CD14-positive monocyte (primary cell): Measurements from ENCODE around the gene ARNT2. TPM values are rescaled to one million over a fixed set of nuclear protein-coding genes. Genes with fewer than 3 reads are reported as not detected.
A peak's percentile ranks its signal among the peaks of the same experiment; 100 is the strongest.

Experiments used
- DNase-seq, 3 donors: peaks; one replicate each; pipeline ENCODE4 v3.0.0-alpha.2; 2011 to 2022
- H2AFZ ChIP-seq: 2 replicates; pipeline ENCODE4 v1.6.0; 2012; ENCODE audit warnings: mild to moderate bottlenecking, low read depth, low read length, inconsistent platforms; ENCODE audit not compliant: insufficient read depth, poor library complexity, severe bottlenecking
- H3K27ac ChIP-seq, 2 donors: 1 replicate in 1 of 2; 2 replicates in 1 of 2; pipeline ENCODE4 v1.5.1; 2012 to 2013; ENCODE audit warnings: low read length in 2 of 2, control low read depth in 1 of 2, inconsistent platforms in 1 of 2, low read depth in 1 of 2, mild to moderate bottlenecking in 1 of 2
- H3K27me3 ChIP-seq, 2 donors: one replicate each; pipeline versions ENCODE4 v1.6.0 to v1.6.1; 2011 to 2013; ENCODE audit warnings: low read length in 2 of 2; ENCODE audit not compliant: control insufficient read depth in 2 of 2, insufficient read depth in 2 of 2
- H3K36me3 ChIP-seq, 2 donors: replicated peaks in 1 of 2; 1 replicate in 1 of 2; 2 replicates in 1 of 2; pipeline versions ENCODE4 v1.5.1 to v1.6.1; 2012 to 2013; ENCODE audit warnings: low read length in 2 of 2, control low read depth in 1 of 2, inconsistent platforms in 1 of 2, mild to moderate bottlenecking in 1 of 2; ENCODE audit not compliant: insufficient read depth in 2 of 2, control insufficient read depth in 1 of 2
- H3K4me1 ChIP-seq, 2 donors: 1 replicate in 1 of 2; 2 replicates in 1 of 2; pipeline versions ENCODE4 v1.5.1 to v1.6.1; 2012 to 2013; ENCODE audit warnings: low read length in 2 of 2, control low read depth in 1 of 2, inconsistent platforms in 1 of 2, mild to moderate bottlenecking in 1 of 2, moderate library complexity in 1 of 2; ENCODE audit not compliant: insufficient read depth in 2 of 2, control insufficient read depth in 1 of 2
- H3K4me2 ChIP-seq: replicated peaks from 2 replicates; pipeline ENCODE3; 2012; ENCODE audit warnings: low read length, moderate library complexity, mild to moderate bottlenecking; ENCODE audit not compliant: poor library complexity, severe bottlenecking; ENCODE audit errors: extremely low read depth
- H3K4me3 ChIP-seq, 3 experiments: fragments of 200-600 bp in 1 of 3; sonication (generic) in 1 of 3; replicated peaks in 1 of 3; 1 replicate in 2 of 3; 2 replicates in 1 of 3; pipeline ENCODE4 v1.5.1; 2011 to 2013; ENCODE audit warnings: low read length in 3 of 3, mild to moderate bottlenecking in 3 of 3, control low read depth in 2 of 3, low read depth in 2 of 3, inconsistent platforms in 1 of 3, moderate library complexity in 1 of 3
- H3K79me2 ChIP-seq: 2 replicates; pipeline ENCODE4 v1.6.0; 2012; ENCODE audit warnings: mild to moderate bottlenecking, control low read depth, inconsistent platforms, low read length, moderate library complexity; ENCODE audit not compliant: insufficient read depth
- H3K9ac ChIP-seq: 2 replicates; pipeline ENCODE4 v1.6.0; 2017; ENCODE audit warnings: low read length, mild to moderate bottlenecking; ENCODE audit not compliant: insufficient read depth, poor library complexity, severe bottlenecking
- H3K9me3 ChIP-seq, 2 donors: replicated peaks in 1 of 2; 1 replicate in 1 of 2; 2 replicates in 1 of 2; pipeline versions ENCODE4 v1.5.1 to v1.6.1; 2012 to 2013; ENCODE audit warnings: low read length in 2 of 2, control low read depth in 1 of 2; ENCODE audit not compliant: control insufficient read depth in 1 of 2, insufficient read depth in 1 of 2
- H4K20me1 ChIP-seq: 2 replicates; pipeline ENCODE4 v1.6.0; 2012; ENCODE audit warnings: mild to moderate bottlenecking, low read length, control low read depth, moderate library complexity; ENCODE audit not compliant: insufficient read depth
- H3K27ac Mint-ChIP-seq, 7 donors: one replicate each; pipeline ENCODE4 v1.8.0; 2020; ENCODE audit warnings: mild to moderate bottlenecking in 7 of 7, mixed read lengths in 7 of 7, moderate library complexity in 6 of 7, inconsistent platforms in 2 of 7
- H3K27me3 Mint-ChIP-seq, 3 donors: one replicate each; pipeline ENCODE4 v1.8.0; 2021 to 2022; ENCODE audit warnings: low read depth in 3 of 3, mild to moderate bottlenecking in 3 of 3, mixed read lengths in 3 of 3, moderate library complexity in 3 of 3, inconsistent platforms in 1 of 3
- H3K36me3 Mint-ChIP-seq, 2 donors: one replicate each; pipeline ENCODE4 v1.8.0; 2020; ENCODE audit warnings: mixed read lengths in 2 of 2, inconsistent platforms in 1 of 2, mild to moderate bottlenecking in 1 of 2
- H3K4me1 Mint-ChIP-seq: one replicate; pipeline ENCODE4 v1.8.0; 2020; ENCODE audit warnings: mild to moderate bottlenecking, mixed read lengths
- H3K4me3 Mint-ChIP-seq, 2 donors: one replicate each; pipeline ENCODE4 v1.8.0; 2020; ENCODE audit warnings: mild to moderate bottlenecking in 2 of 2, mixed read lengths in 2 of 2, moderate library complexity in 1 of 2
- H3K9me3 Mint-ChIP-seq, 7 donors: one replicate each; pipeline ENCODE4 v1.8.0; 2020 to 2022; ENCODE audit warnings: mixed read lengths in 7 of 7, mild to moderate bottlenecking in 6 of 7, moderate library complexity in 6 of 7, inconsistent platforms in 2 of 7
- WGBS: methylation state at CpG from one replicate; pipeline ENCODE4 v1.1.5; 2013; ENCODE audit warnings: missing lambda C conversion rate; ENCODE audit not compliant: insufficient coverage; 5-methylcytosine and 5-hydroxymethylcytosine counted together
- intact Hi-C, 2 donors: fragments of 100-400 bp; cut with micrococcal nuclease; formaldehyde crosslinking; loops; one replicate each; pipeline versions ENCODE4 v1.15.0 to v1.15.1; 2023
- polyA plus RNA-seq, 3 donors: library from polyadenylated mRNA; depleted of rRNA in 1 of 3; unstranded in 2 of 3; stranded (reverse) in 1 of 3; fragments of 300-500 nt in 2 of 3; fragments of >200 nt in 1 of 3; fragmentation: Illumina TruSeq in 2 of 3; gene quantifications; 1 replicate in 2 of 3; 2 replicates in 1 of 3; pipeline ENCODE4 v1.2.3, GENCODE V29; 2012 to 2021
- TF ChIP-seq, protein P1 (sequence below): fragments of 200-600 bp; IDR thresholded peaks from one replicate; pipeline ENCODE4 v1.8.0; 2022; ENCODE audit warnings: antibody characterized with exemption, mild to moderate bottlenecking

The ARNT2 gene
- polyA plus RNA-seq, 3 donors = not detected

GRCh38 chr15:80466543-80466942 is 62.4 kb downstream of the ARNT2 start:
- no peak overlapping the region for H3K4me3 ChIP-seq
- Mint-ChIP-seq H3K36me3 (no peaks in the 10 kb centered on the region), H3K4me3 (no peak overlapping the region), H3K27ac (no peak overlapping the region), H3K4me1 (peaks cover 2% of the 10 kb centered on the region), H3K27me3 (peaks cover 56 to 82% (median 64%) of the 10 kb centered on the region in 3 donors), H3K9me3 (peaks cover 0 to 8% (median under 1%) of the 10 kb centered on the region in 7 donors)
- no CpG with 5 or more reads among the region's 2 CpGs for WGBS
- H4K20me1 ChIP-seq = no peaks in the 10 kb centered on the region
- H3K27me3 ChIP-seq = peaks cover 27 to 62% of the 10 kb centered on the region in 2 donors
- H2AFZ ChIP-seq = no peak overlapping the region
- H3K27ac ChIP-seq = no peak overlapping the region
- no peak for DNase-seq
- H3K9me3 ChIP-seq = no peaks in the 10 kb centered on the region
- intact Hi-C loops = no loop called here
- peaks cover 2 to 3% of the 10 kb centered on the region in 2 donors for H3K4me1 ChIP-seq
- TF ChIP-seq, protein P1, sequence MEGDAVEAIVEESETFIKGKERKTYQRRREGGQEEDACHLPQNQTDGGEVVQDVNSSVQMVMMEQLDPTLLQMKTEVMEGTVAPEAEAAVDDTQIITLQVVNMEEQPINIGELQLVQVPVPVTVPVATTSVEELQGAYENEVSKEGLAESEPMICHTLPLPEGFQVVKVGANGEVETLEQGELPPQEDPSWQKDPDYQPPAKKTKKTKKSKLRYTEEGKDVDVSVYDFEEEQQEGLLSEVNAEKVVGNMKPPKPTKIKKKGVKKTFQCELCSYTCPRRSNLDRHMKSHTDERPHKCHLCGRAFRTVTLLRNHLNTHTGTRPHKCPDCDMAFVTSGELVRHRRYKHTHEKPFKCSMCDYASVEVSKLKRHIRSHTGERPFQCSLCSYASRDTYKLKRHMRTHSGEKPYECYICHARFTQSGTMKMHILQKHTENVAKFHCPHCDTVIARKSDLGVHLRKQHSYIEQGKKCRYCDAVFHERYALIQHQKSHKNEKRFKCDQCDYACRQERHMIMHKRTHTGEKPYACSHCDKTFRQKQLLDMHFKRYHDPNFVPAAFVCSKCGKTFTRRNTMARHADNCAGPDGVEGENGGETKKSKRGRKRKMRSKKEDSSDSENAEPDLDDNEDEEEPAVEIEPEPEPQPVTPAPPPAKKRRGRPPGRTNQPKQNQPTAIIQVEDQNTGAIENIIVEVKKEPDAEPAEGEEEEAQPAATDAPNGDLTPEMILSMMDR = no peak
- H3K79me2 ChIP-seq = no peaks in the 10 kb centered on the region
- H3K4me2 ChIP-seq = no peak overlapping the region
- no peaks in the 10 kb centered on the region for H3K36me3 ChIP-seq
- no peak overlapping the region for H3K9ac ChIP-seq

DNA sequence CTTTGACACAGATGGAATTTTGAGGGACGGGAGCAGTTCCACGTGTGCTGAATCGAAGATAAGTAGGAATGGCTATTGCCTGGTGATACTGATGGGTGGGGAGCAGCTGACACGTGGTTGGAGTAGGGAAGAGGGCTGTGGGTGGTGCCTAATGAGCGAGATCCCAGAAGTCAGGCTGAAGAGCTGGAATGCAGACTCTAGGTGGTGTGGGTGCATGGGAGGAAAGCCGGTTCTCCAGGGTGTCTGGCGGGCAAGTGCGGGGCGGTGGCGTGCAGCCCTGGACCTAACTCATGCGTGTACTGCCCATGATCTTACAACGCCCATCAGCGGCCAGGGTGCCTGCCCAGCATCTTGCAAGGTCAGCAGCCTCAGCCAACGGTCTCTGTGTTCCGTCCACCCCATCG is 63.1 kb downstream of the ARNT2 start:
- Histone ChIP-seq H3K27ac (no peak overlapping the region), H2AFZ (no peak overlapping the region), H3K79me2 (no peaks in the 10 kb centered on the region), H3K4me3 (no peak overlapping the region), H3K4me2 (no peak overlapping the region), H3K36me3 (no peaks in the 10 kb centered on the region), H3K4me1 (peaks cover under 1 to 4% of the 10 kb centered on the region in 2 donors), H3K27me3 (peaks cover 23 to 55% of the 10 kb centered on the region in 2 donors), H4K20me1 (no peaks in the 10 kb centered on the region), H3K9me3 (no peaks in the 10 kb centered on the region), H3K9ac (no peak overlapping the region)
- WGBS = 89% methylated on average over 15 of the region's 16 CpGs
- no peak overlapping the region for H3K27ac Mint-ChIP-seq
- intact Hi-C loops = no loop called here
- H3K27me3 Mint-ChIP-seq = peaks cover 50 to 81% (median 60%) of the 10 kb centered on the region in 3 donors
- DNase-seq = no peak
- H3K4me3 Mint-ChIP-seq = peak overlapping the region in 1 of 2 donors; percentile 13
- peaks cover 0 to 8% (median 0%) of the 10 kb centered on the region in 7 donors for H3K9me3 Mint-ChIP-seq
- TF ChIP-seq, protein P1 = no peak
- H3K4me1 Mint-ChIP-seq = peaks cover 4% of the 10 kb centered on the region
- no peaks in the 10 kb centered on the region for H3K36me3 Mint-ChIP-seq
